Right lobe of liver (tissue), 6 donors: Measurements from ENCODE around the gene CA11. TPM values are rescaled to one million over a fixed set of nuclear protein-coding genes. Genes with fewer than 3 reads are reported as not detected.
"Not testable (repeated sequence)": the region's sequence is repeated elsewhere in the genome, so short reads cannot be mapped to it uniquely, and the experiment has no call there.

Experiments used
- ATAC-seq, 4 donors: fragments of 200-7000 bp; cut with Tn5 transposase; one replicate each; pipeline ENCODE4 v1.9.1; 2020; ENCODE audit warnings: mild to moderate bottlenecking in 4 of 4, moderate library complexity in 4 of 4
- DNase-seq, 3 donors: peaks; one replicate each; pipeline ENCODE4 v3.0.0-alpha.2; 2020
- H3K27ac ChIP-seq, 3 donors: fragments of 200-600 bp; one replicate each; pipeline ENCODE4 v1.8.0; 2022
- H3K27me3 ChIP-seq, 2 donors: fragments of 200-600 bp; one replicate each; pipeline ENCODE4 v1.8.0; 2022
- H3K36me3 ChIP-seq, 4 donors: fragments of 200-600 bp; sonication (generic) in 1 of 4; one replicate each; pipeline versions ENCODE4 v1.5.1 to v1.8.0; 2017 to 2022; ENCODE audit warnings: control low read depth in 1 of 4
- H3K4me1 ChIP-seq, 4 donors: fragments of 200-600 bp; sonication (generic) in 1 of 4; one replicate each; pipeline versions ENCODE4 v1.5.1 to v1.8.0; 2017 to 2022; ENCODE audit warnings: control low read depth in 1 of 4
- H3K4me3 ChIP-seq, 3 donors: fragments of 200-600 bp; one replicate each; pipeline ENCODE4 v1.8.0; 2022
- H3K9me3 ChIP-seq, 4 donors: fragments of 200-600 bp; sonication (generic) in 1 of 4; one replicate each; pipeline versions ENCODE4 v1.5.1 to v1.8.0; 2017 to 2022; ENCODE audit warnings: control low read depth in 1 of 4
- POLR2A ChIP-seq: fragments of 450-650 bp; IDR thresholded peaks from one replicate; pipeline ENCODE4 v1.6.1; 2017; ENCODE audit warnings: antibody characterized with exemption, mild to moderate bottlenecking
- WGBS: methylation state at CpG from one replicate; pipeline ENCODE4 v1.1.6; 2018; ENCODE audit warnings: low coverage, low lambda C conversion rate; ENCODE audit not compliant: insufficient coverage; ENCODE audit errors: missing lambda C conversion rate; 5-methylcytosine and 5-hydroxymethylcytosine counted together
- intact Hi-C, 2 donors: fragments of 100-400 bp; cut with DNase I; formaldehyde crosslinking; loops; one replicate each; pipeline versions ENCODE4 v1.11.2 to v1.14.1; 2022
- long read RNA-seq: library from polyadenylated mRNA; unstranded; transcript quantifications from one replicate; pipeline ENCODE4 v2.0.0, GENCODE V29; 2019
- total RNA-seq, 6 experiments: library from RNA; depleted of rRNA in 2 of 6; stranded (reverse); fragments of >200 nt in 2 of 6; fragmentation: NEBNext Ultra II Directional in 3 of 6; extraction: Animal tissue kit (Norgen Biotek cat#: 25700) in 3 of 6; gene quantifications; one replicate each; pipeline versions ENCODE4 v1.1.0 to v1.2.4, GENCODE V29; 2016 to 2023
- TF ChIP-seq, protein P1 (sequence below), 4 donors: fragments of 200-600 bp in 3 of 4; fragments of 450-650 bp in 1 of 4; IDR thresholded peaks; one replicate each; pipeline versions ENCODE4 v1.5.1 to v1.8.0; 2016 to 2022; ENCODE audit warnings: antibody characterized with exemption in 4 of 4, mild to moderate bottlenecking in 2 of 4
- donor health status: DM: no; HTN: yes; CAD: no.
- donor health status: DM: no; HTN: no; CAD: no.
- donor health status: DM: no; HTN: no; CAD: no.
- donor health status: DM: no; HTN: yes; CAD: no.
- donor health status: DM: no; HTN: yes; CAD: no.

Gene CA11
- 1 to 10 TPM in 2 of 6 experiments, under 1 TPM in 4; 0.25 to 2.0 (median 0.54) TPM for total RNA-seq
- long read RNA-seq = 0 reads

DNA sequence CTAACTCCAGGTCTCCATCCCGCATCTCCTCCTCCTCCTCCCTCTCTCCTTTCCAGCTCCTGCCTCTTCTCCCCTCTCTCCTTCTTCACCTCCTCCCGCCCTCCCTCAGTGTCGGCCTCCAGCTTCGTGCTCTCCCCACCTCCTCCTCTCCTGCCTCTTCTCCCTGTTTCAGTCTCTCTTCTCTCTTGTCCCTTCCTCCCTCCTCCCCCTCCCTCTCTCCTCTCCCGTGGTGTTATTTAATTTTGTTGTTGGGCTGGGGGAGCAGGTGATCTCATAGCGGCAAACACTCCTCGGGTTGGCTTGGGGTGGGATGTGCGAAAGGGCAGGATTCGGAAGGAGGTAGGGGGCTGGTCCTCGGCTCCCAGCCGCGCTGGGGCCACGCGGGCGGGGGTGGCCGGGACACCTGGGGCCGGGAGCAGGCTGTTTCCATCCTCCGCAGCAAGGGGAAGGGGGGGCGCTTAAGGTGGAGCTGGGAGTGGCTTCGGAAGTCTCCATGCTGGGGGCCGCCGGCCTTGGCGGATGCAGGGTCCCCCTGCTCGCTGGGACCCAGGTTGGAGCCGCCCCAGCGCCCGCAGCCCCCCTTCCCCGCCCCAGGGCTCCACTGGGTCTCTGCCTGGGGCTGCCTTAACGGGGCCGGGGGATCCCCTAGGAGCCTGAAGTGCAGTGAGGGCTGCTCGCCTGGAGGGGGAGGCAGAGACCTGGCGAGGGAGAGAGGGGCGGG, at the start of gene CA11:
CA11 (minus strand) TSS at position 187 of the 721 bp plus-strand sequence. CDS start 555 bp downstream, outside the sequence.
- TF ChIP-seq, protein P1, sequence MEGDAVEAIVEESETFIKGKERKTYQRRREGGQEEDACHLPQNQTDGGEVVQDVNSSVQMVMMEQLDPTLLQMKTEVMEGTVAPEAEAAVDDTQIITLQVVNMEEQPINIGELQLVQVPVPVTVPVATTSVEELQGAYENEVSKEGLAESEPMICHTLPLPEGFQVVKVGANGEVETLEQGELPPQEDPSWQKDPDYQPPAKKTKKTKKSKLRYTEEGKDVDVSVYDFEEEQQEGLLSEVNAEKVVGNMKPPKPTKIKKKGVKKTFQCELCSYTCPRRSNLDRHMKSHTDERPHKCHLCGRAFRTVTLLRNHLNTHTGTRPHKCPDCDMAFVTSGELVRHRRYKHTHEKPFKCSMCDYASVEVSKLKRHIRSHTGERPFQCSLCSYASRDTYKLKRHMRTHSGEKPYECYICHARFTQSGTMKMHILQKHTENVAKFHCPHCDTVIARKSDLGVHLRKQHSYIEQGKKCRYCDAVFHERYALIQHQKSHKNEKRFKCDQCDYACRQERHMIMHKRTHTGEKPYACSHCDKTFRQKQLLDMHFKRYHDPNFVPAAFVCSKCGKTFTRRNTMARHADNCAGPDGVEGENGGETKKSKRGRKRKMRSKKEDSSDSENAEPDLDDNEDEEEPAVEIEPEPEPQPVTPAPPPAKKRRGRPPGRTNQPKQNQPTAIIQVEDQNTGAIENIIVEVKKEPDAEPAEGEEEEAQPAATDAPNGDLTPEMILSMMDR (IDR thresholded peaks at IDR 0.05) = peak; percentile 73 to 80 (median 76)
- no peak for TF ChIP-seq POLR2A
- H3K4me3 ChIP-seq = peak within 1 kb of the TSS; percentile 21 to 37 (median 32)
- intact Hi-C loops = no loop called here
- no peaks in the 10 kb centered on the region for H3K36me3 ChIP-seq
- H3K27me3 ChIP-seq = no peaks in the 10 kb centered on the region
- H3K9me3 ChIP-seq = no peaks in the 10 kb centered on the region
- peak; percentile 85 to 91 (median 89) for ATAC-seq
- H3K27ac ChIP-seq = peak within 1 kb of the TSS; percentile 11 to 63 (median 57)
- DNase-seq = peak; percentile 83 to 87 (median 85)
- 0% methylated on average over 21 of the region's 33 CpGs for WGBS
- peaks cover 0 to 5% (median 3%) of the 10 kb centered on the region in 4 donors for H3K4me1 ChIP-seq

DNA sequence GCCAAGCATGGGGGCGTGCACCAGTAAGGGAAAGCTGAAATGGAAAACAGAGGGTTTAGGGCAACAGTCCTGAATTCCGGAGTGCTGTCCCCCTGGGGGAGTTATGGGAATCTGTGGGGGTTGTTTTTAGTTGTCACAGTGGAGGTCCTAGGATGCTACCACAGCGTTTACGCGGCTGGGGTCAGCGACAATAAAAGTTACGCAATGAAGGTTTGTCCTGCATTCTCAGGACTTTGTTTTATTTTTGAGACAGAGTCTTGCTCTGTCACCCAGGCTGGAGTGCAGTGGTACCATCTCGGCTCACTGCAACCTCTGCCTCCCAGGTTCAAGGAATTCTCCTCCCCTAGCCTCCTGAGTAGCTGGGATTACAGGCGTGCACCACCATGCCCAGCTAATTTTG, 47.6 kb upstream of the CA11 start:
- ATAC-seq, intact Hi-C loops, H3K4me1 ChIP-seq, DNase-seq, H3K4me3 ChIP-seq, H3K9me3 ChIP-seq, H3K36me3 ChIP-seq, H3K27ac ChIP-seq, H3K27me3 ChIP-seq: not testable (repeated sequence)
- WGBS = 80% methylated on average over 6 of the region's 9 CpGs

DNA sequence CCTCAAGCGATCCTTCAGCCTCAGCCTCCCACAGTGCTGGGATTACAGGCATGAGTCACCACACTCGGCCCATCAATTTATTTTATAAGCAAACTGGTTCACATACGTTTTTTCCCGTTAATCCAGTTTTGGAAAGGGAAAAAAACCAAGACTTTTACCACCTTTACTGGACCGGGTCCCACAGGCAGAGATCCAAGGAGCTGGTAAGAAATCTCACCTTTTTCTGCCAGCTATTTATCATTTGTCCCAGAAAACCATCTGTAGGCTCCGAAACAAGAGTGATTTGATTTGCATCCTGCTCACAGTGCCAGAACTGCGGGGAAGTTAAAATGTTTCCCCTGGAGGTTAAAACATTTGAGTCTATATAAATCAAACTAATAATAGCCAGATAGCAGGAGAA, 43.5 kb upstream of the CA11 start:
- intact Hi-C loops = loop anchor here in 1 of 2 donors (10.0 kb wide), 1 partner anchor 155 kb away; no protein-coding TSS in a partner anchor
- TF ChIP-seq, protein P1 (IDR thresholded peaks at IDR 0.05) = no peak
- no peak for TF ChIP-seq POLR2A
- 79% methylated on average over 7 of the region's 7 CpGs for WGBS

DNA sequence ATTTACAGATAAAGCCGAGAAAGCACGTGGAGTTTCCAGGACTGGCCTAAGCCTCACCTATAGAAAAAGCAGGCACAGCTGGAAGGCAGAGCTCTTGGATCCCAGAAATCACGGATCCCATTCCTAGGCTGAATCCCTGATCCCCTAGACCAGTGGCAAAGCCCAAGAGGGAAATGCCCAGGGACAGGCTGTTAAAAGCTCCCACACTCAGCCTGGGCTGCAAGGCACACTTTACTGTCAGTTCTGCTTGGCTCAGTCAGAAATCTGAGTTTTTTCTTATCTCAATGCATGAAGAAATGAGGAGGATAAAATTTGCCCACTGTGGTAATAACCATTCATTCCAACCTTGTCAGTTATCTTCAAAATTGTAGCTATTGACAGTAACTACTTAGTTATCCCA, 41.8 kb upstream of the CA11 start:
- no peak overlapping the region for H3K4me3 ChIP-seq
- peaks cover 0 to 6% (median 3%) of the 10 kb centered on the region in 4 donors for H3K4me1 ChIP-seq
- TF ChIP-seq POLR2A = no peak
- TF ChIP-seq, protein P1 (IDR thresholded peaks at IDR 0.05) = no peak
- no peaks in the 10 kb centered on the region for H3K27me3 ChIP-seq
- ATAC-seq (no peak), DNase-seq (no peak)
- WGBS = 92% methylated on average over 2 of the region's 3 CpGs
- intact Hi-C loops = loop anchor here in 1 of 2 donors (10.0 kb wide), 1 partner anchor 157 kb away; no protein-coding TSS in a partner anchor
- H3K27ac ChIP-seq = no peak overlapping the region
- no peaks in the 10 kb centered on the region for H3K36me3 ChIP-seq
- no peaks in the 10 kb centered on the region for H3K9me3 ChIP-seq

More for the DNA sequence above, 43.5 kb upstream of the CA11 start:
- ATAC-seq (no peak), DNase-seq (no peak)
- H3K4me3 ChIP-seq = no peak overlapping the region
- H3K27ac ChIP-seq = no peak overlapping the region
- H3K36me3 ChIP-seq = no peaks in the 10 kb centered on the region
- no peaks in the 10 kb centered on the region for H3K27me3 ChIP-seq
- no peaks in the 10 kb centered on the region for H3K9me3 ChIP-seq
- peaks cover 0 to 5% (median 1%) of the 10 kb centered on the region in 4 donors for H3K4me1 ChIP-seq

DNA sequence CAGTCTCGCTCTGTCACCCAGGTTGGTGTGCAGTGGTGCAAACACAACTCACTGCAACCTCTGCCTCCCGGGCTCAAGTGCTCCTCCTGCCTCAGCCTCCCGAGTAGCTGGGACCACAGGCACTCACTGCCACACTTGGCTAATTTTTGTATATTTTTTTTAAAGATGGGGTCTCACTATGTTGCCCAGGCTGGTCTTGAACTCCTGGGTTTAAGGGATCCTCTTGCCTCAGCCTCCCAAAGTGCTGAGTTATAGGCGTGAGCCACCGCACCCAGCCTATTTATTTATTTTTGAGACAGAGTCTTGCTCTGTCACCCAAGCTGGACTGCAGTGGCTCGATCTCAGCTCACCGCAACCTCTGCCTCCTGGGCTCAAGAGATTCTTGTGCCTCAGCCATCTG, 40.6 kb upstream of the CA11 start:
- 94% methylated on average over 7 of the region's 7 CpGs for WGBS
- intact Hi-C loops = loop anchor here in 1 of 2 donors (10.0 kb wide), 1 partner anchor 158 kb away; no protein-coding TSS in a partner anchor
- H3K27me3 ChIP-seq, H3K36me3 ChIP-seq, H3K27ac ChIP-seq, H3K9me3 ChIP-seq, DNase-seq, H3K4me3 ChIP-seq, H3K4me1 ChIP-seq, ATAC-seq: not testable (repeated sequence)
